Measurements from ENCODE around the gene TMIGD2. TPM values are rescaled to one million over a fixed set of nuclear protein-coding genes. Genes with fewer than 3 reads are reported as not detected.

TMIGD2 gene
- total RNA-seq, 2 donors from 2014 or later, result 1.8 TPM; not detected in 1

DNA sequence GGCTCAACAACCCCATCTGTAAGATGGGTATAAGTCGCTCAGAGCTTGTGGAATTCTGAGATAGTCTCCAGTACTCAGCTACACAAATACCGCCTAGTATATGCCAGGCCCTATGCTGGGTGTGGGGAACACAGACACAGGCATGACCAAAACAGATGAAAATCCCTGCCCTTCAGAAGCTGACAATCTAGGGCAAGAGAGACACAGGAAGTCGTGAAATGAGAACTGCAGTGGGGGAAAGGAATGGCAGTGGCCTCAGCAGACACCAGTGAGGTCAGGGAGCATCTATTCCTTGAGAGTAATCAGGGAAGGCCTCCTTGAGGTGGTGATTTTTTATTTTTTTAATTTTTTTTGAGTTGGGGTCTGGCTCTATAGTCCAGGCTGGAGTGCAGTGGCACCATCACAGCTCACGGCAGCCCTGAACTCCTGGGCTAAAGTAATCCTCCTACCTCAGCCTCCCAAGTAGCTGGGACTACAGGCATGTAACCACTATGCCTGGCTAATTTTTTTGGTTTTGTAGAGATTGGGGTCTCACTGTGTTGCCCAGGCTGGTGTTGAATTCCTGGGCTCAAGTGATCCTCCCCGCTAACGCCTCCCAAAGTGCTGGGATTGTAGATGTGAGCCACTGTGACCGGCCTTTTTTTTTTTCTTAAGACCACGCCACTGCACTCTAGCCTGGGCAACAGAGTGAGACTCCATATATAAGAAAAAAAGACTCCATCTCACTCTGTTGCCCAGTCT, 3.2 kb downstream of the TMIGD2 start:
- ATAC-seq (ENCODE audit: insufficient number of reproducible peaks, low FRiP score, low read depth) (no peak), DNase-seq (ENCODE audit: low spot score) (no peak)
- Histone ChIP-seq H3K36me3 (no peaks in the 10 kb centered on the region), H3K4me3 (no peak overlapping the region), H3K27me3 (replicated peaks; ENCODE audit: insufficient read depth) (no peaks in the 10 kb centered on the region), H3K27ac (no peak overlapping the region), H3K9me3 (no peaks in the 10 kb centered on the region), H3K4me1 (ENCODE audit: control insufficient read depth in 1 of 2, low read depth in 2 of 2) (no peaks in the 10 kb centered on the region)
- TF ChIP-seq, protein P1, sequence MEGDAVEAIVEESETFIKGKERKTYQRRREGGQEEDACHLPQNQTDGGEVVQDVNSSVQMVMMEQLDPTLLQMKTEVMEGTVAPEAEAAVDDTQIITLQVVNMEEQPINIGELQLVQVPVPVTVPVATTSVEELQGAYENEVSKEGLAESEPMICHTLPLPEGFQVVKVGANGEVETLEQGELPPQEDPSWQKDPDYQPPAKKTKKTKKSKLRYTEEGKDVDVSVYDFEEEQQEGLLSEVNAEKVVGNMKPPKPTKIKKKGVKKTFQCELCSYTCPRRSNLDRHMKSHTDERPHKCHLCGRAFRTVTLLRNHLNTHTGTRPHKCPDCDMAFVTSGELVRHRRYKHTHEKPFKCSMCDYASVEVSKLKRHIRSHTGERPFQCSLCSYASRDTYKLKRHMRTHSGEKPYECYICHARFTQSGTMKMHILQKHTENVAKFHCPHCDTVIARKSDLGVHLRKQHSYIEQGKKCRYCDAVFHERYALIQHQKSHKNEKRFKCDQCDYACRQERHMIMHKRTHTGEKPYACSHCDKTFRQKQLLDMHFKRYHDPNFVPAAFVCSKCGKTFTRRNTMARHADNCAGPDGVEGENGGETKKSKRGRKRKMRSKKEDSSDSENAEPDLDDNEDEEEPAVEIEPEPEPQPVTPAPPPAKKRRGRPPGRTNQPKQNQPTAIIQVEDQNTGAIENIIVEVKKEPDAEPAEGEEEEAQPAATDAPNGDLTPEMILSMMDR (IDR thresholded peaks at IDR 0.05), result no peak

- Histone ChIP-seq H3K36me3 (no peaks in the 10 kb centered on the region), H3K9me3 (no peaks in the 10 kb centered on the region), H3K4me1 (ENCODE audit: control insufficient read depth in 1 of 2, low read depth in 2 of 2) (no peaks in the 10 kb centered on the region), H3K4me3 (no peak overlapping the region), H3K27me3 (replicated peaks; ENCODE audit: insufficient read depth) (no peaks in the 10 kb centered on the region), H3K27ac (no peak overlapping the region)
- TF ChIP-seq, protein P1 (IDR thresholded peaks at IDR 0.05), result no peak
- DNase-seq (ENCODE audit: low spot score) (no peak), ATAC-seq (ENCODE audit: insufficient number of reproducible peaks, low FRiP score, low read depth) (no peak)
These were observed 4.0 kb downstream of the TMIGD2 start for GRCh38 chr19:4297901-4298809.

DNA sequence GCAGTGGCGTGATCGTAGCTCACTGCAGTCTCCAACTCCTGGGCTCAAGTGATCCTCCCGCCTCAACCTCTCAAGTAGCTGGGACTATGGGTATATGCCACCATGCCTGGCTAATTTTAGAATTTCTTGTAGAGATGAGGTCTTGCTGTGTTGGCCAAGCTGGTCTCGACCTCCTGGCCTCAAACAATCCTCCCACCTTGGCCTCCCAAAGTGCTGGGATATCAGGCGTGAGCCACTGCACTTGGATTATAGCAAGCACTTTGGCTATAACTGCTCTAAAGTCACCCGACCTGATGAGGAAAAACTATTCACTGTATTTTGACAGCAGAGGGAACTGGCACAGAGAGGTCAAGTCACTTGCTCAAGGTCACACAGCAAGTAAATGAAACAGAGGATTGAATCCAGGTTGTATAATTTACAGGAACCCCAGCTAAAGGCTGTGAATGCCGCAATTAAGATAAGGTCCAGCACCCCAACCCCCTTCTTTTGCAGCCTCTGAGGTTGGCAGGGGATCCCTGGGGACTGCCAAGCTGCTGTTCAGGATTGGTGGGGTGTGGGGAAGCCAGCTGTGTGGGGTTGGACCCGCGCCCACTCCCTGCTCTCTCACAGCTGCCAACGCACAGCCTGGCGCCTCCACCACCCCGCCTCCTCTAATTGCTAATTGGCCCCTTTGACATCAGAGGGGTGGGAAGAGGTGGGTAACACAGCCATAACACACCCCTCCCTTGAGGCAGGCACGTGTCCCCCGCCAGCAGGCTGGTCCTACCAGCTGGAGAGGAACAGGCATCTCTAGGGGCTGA, 6.0 kb downstream of the TMIGD2 start:
- no peak overlapping the region for H3K27ac ChIP-seq
- no peak for ATAC-seq (ENCODE audit: insufficient number of reproducible peaks, low FRiP score, low read depth)
- no peaks in the 10 kb centered on the region for H3K27me3 ChIP-seq (replicated peaks; ENCODE audit: insufficient read depth)

GRCh38 chr19:4294389-4294788, 7.8 kb downstream of the TMIGD2 start:
- TF ChIP-seq, protein P1 (IDR thresholded peaks at IDR 0.05), result no peak
- Histone ChIP-seq H3K36me3 (no peaks in the 10 kb centered on the region), H3K4me1 (ENCODE audit: control insufficient read depth in 1 of 2, low read depth in 2 of 2) (no peaks in the 10 kb centered on the region), H3K9me3 (no peaks in the 10 kb centered on the region), H3K27ac (no peak overlapping the region), H3K27me3 (replicated peaks; ENCODE audit: insufficient read depth) (no peaks in the 10 kb centered on the region), H3K4me3 (no peak overlapping the region)
- no peak for ATAC-seq (ENCODE audit: insufficient number of reproducible peaks, low FRiP score, low read depth)
- DNase-seq (ENCODE audit: low spot score), result no peak

More for the DNA sequence above, 6.0 kb downstream of the TMIGD2 start:
- Histone ChIP-seq H3K4me1 (ENCODE audit: control insufficient read depth in 1 of 2, low read depth in 2 of 2) (no peaks in the 10 kb centered on the region), H3K9me3 (no peaks in the 10 kb centered on the region), H3K4me3 (no peak overlapping the region), H3K36me3 (no peaks in the 10 kb centered on the region)
- TF ChIP-seq, protein P1 (IDR thresholded peaks at IDR 0.05), result no peak
- DNase-seq (ENCODE audit: low spot score), result no peak

Data from thoracic aorta (tissue), 2 donors.